ENCODE data around the gene VAMP8. TPM values are rescaled to one million over a fixed set of nuclear protein-coding genes. Genes with fewer than 3 reads are reported as not detected.

VAMP8 gene
- total RNA-seq, 1 donor from 2014 or later: 10.0 TPM

- peak overlapping the region; percentile 61 to 74 for H3K4me3 ChIP-seq
- intact Hi-C loops (cut with DNase I): loop anchor here (1.0 to 2.0 kb wide), 3 partner anchors 17 to 31 kb away; partner anchors contain the start of genes GGCX, TMEM150A and USP39
- H3K4me1 ChIP-seq: peaks cover 3 to 44% of the 10 kb centered on the region in 2 donors
These were observed 8.4 kb downstream of the VAMP8 start for GRCh38 chr2:85585781-85586105.

GRCh38 chr2:85588236-85588635, 10.8 kb downstream of the VAMP8 start:
- TF ChIP-seq, protein P1, sequence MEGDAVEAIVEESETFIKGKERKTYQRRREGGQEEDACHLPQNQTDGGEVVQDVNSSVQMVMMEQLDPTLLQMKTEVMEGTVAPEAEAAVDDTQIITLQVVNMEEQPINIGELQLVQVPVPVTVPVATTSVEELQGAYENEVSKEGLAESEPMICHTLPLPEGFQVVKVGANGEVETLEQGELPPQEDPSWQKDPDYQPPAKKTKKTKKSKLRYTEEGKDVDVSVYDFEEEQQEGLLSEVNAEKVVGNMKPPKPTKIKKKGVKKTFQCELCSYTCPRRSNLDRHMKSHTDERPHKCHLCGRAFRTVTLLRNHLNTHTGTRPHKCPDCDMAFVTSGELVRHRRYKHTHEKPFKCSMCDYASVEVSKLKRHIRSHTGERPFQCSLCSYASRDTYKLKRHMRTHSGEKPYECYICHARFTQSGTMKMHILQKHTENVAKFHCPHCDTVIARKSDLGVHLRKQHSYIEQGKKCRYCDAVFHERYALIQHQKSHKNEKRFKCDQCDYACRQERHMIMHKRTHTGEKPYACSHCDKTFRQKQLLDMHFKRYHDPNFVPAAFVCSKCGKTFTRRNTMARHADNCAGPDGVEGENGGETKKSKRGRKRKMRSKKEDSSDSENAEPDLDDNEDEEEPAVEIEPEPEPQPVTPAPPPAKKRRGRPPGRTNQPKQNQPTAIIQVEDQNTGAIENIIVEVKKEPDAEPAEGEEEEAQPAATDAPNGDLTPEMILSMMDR (IDR thresholded peaks at IDR 0.05): no peak
- intact Hi-C loops (cut with DNase I): no loop called here
- no peaks in the 10 kb centered on the region for H3K27me3 ChIP-seq

More at GRCh38 chr2:85585781-85586105, 8.4 kb downstream of the VAMP8 start:
- Histone ChIP-seq H3K27me3 (no peaks in the 10 kb centered on the region), H3K9me3 (no peaks in the 10 kb centered on the region), H3K27ac (peak overlapping the region; percentile 84 to 95), H3K36me3 (no peaks in the 10 kb centered on the region)
- TF ChIP-seq, protein P1 (IDR thresholded peaks at IDR 0.05): no peak
- no peak for DNase-seq (ENCODE audit: low spot score in 2 of 2)

GRCh38 chr2:85588645-85589044, 11.3 kb downstream of the VAMP8 start:
- TF ChIP-seq, protein P1 (IDR thresholded peaks at IDR 0.05): no peak
- H3K4me1 ChIP-seq: peaks cover 12 to 53% of the 10 kb centered on the region in 2 donors
- H3K36me3 ChIP-seq: peaks cover 0 to 2% of the 10 kb centered on the region in 2 donors

More at GRCh38 chr2:85588236-85588635, 10.8 kb downstream of the VAMP8 start:
- Histone ChIP-seq H3K36me3 (peaks cover 0 to 2% of the 10 kb centered on the region in 2 donors), H3K27ac (peak overlapping the region; percentile 84 to 88), H3K9me3 (no peaks in the 10 kb centered on the region), H3K4me3 (no peak overlapping the region), H3K4me1 (peaks cover 12 to 53% of the 10 kb centered on the region in 2 donors)
- DNase-seq (ENCODE audit: low spot score in 2 of 2): no peak

GRCh38 chr2:85589181-85589580, 11.8 kb downstream of the VAMP8 start:
- intact Hi-C loops (cut with DNase I): no loop called here
- H3K4me3 ChIP-seq: no peak overlapping the region
- TF ChIP-seq, protein P1 (IDR thresholded peaks at IDR 0.05): no peak
- DNase-seq (ENCODE audit: low spot score in 2 of 2): no peak
- H3K27ac ChIP-seq: peak overlapping the region; percentile 84 to 88
- no peaks in the 10 kb centered on the region for H3K27me3 ChIP-seq
- H3K4me1 ChIP-seq: peaks cover 12 to 53% of the 10 kb centered on the region in 2 donors
- H3K9me3 ChIP-seq: no peaks in the 10 kb centered on the region
- peaks cover 0 to 2% of the 10 kb centered on the region in 2 donors for H3K36me3 ChIP-seq

More at GRCh38 chr2:85588645-85589044, 11.3 kb downstream of the VAMP8 start:
- intact Hi-C loops (cut with DNase I): no loop called here
- no peak for DNase-seq (ENCODE audit: low spot score in 2 of 2)
- Histone ChIP-seq H3K27ac (peak overlapping the region; percentile 84 to 88), H3K27me3 (no peaks in the 10 kb centered on the region), H3K9me3 (no peaks in the 10 kb centered on the region), H3K4me3 (no peak overlapping the region)

GRCh38 chr2:85589982-85590791, 12.8 kb downstream of the VAMP8 start:
- peak in 1 of 2 donors; percentile 76 for DNase-seq (ENCODE audit: low spot score in 2 of 2)
- H3K4me1 ChIP-seq: peaks cover 12 to 51% of the 10 kb centered on the region in 2 donors
- peaks cover 0 to 2% of the 10 kb centered on the region in 2 donors for H3K36me3 ChIP-seq
- intact Hi-C loops (cut with DNase I): no loop called here
- TF ChIP-seq, protein P1 (IDR thresholded peaks at IDR 0.05): no peak
- H3K27me3 ChIP-seq: no peaks in the 10 kb centered on the region
- no peaks in the 10 kb centered on the region for H3K9me3 ChIP-seq
- H3K27ac ChIP-seq: peak overlapping the region; percentile 84 to 88
- H3K4me3 ChIP-seq: no peak overlapping the region

All from ascending aorta (tissue), 2 donors.